K562 (cell line): ENCODE measurements around the gene MYO3B. TPM values are rescaled to one million over a fixed set of nuclear protein-coding genes. Genes with fewer than 3 reads are reported as not detected.

ENCODE experiments used
- ELF2 ChIP-seq: fragments of 250-450 bp; sonication (Bioruptor Pico); IDR thresholded peaks from 2 replicates; pipeline ENCODE4 v1.5.0; 2021; ENCODE audit warnings: mild to moderate bottlenecking
- EZH2 ChIP-seq: IDR thresholded peaks from 2 replicates; pipeline ENCODE4 v1.6.1; 2012; ENCODE audit warnings: low read depth, mild to moderate bottlenecking, inconsistent platforms, low read length, borderline replicate concordance
- GATAD2A ChIP-seq: fragments of 450-650 bp; IDR thresholded peaks from 2 replicates; pipeline ENCODE4 v1.6.1; 2017
- GTF2B ChIP-seq: IDR thresholded peaks from 2 replicates; pipeline ENCODE4 v1.6.1; 2011; ENCODE audit not compliant: insufficient read length; ENCODE audit errors: extremely low read depth
- KDM4B ChIP-seq, 2 experiments: fragments of 450-650 bp in 1 of 2; sonication (generic) in 1 of 2; IDR thresholded peaks; 2 replicates each; pipeline ENCODE4 v1.6.1; 2016 to 2017; ENCODE audit warnings: borderline replicate concordance in 2 of 2, antibody characterized with exemption in 1 of 2, low read depth in 1 of 2, mild to moderate bottlenecking in 1 of 2
- MCM7 ChIP-seq, 2 experiments: fragments of 450-650 bp; IDR thresholded peaks; 2 replicates each; pipeline ENCODE4 v1.6.1; 2016 to 2018
- MYBL2 ChIP-seq, 2 experiments: fragments of 450-650 bp in 1 of 2; sonication (generic) in 1 of 2; formaldehyde crosslinking in 1 of 2; IDR thresholded peaks; 2 replicates each; pipeline versions ENCODE4 v1.6.1 to v1.8.1; 2017 to 2022; ENCODE audit warnings: borderline replicate concordance in 1 of 2, inconsistent platforms in 1 of 2, low read depth in 1 of 2, mild to moderate bottlenecking in 1 of 2, missing genetic modification reagents in 1 of 2, moderate library complexity in 1 of 2
- MYNN ChIP-seq, 2 experiments: sonication (generic); formaldehyde crosslinking in 1 of 2; IDR thresholded peaks; 2 replicates each; pipeline versions ENCODE4 v1.5.0 to v1.6.1; 2016 to 2020; ENCODE audit warnings: antibody characterized with exemption in 1 of 2, missing genetic modification reagents in 1 of 2
- NFRKB ChIP-seq: fragments of 450-650 bp; IDR thresholded peaks from 2 replicates; pipeline ENCODE4 v1.6.1; 2016; ENCODE audit warnings: low read depth
- POLR2A ChIP-seq: fragments of 450-650 bp; conservative IDR thresholded peaks from 2 replicates; pipeline ENCODE4 v1.6.1; 2016
- POLR3G ChIP-seq: IDR thresholded peaks from 2 replicates; pipeline ENCODE4 v1.6.1; 2011; ENCODE audit not compliant: insufficient read length, insufficient replicate concordance; ENCODE audit errors: extremely low read depth
- RNF2 ChIP-seq: sonication (generic); IDR thresholded peaks from 2 replicates; pipeline ENCODE4 v1.6.1; 2016
- SOX6 ChIP-seq: fragments of 450-650 bp; IDR thresholded peaks from 2 replicates; pipeline ENCODE4 v1.6.1; 2014; ENCODE audit warnings: mild to moderate bottlenecking
- TCF7L2 ChIP-seq: fragments of 150-350 bp; IDR thresholded peaks from 2 replicates; pipeline ENCODE4 v1.6.1; 2016; ENCODE audit warnings: low read depth, mild to moderate bottlenecking, low read length, moderate library complexity
- TRIM25 ChIP-seq: fragments of 450-650 bp; IDR thresholded peaks from 2 replicates; pipeline ENCODE4 v1.7.0; 2016; ENCODE audit warnings: borderline replicate concordance
- ZNF311 ChIP-seq: fragments of 250-450 bp; sonication (Bioruptor Pico); IDR thresholded peaks from 2 replicates; pipeline ENCODE4 v1.4.0; 2020; ENCODE audit warnings: mild to moderate bottlenecking, moderate library complexity
- ZNF551 ChIP-seq: fragments of 250-450 bp; sonication (Bioruptor Pico); IDR thresholded peaks from 2 replicates; pipeline ENCODE4 v1.5.0; 2021; ENCODE audit warnings: mild to moderate bottlenecking, moderate library complexity
- ZNF583 ChIP-seq: fragments of 250-450 bp; sonication (Bioruptor Pico); IDR thresholded peaks from 2 replicates; pipeline ENCODE4 v1.4.0; 2020
- ZNF644 ChIP-seq: fragments of 200-800 bp; sonication (Bioruptor generic); IDR thresholded peaks from 2 replicates; pipeline ENCODE4 v1.6.1; 2016; ENCODE audit warnings: low read depth, missing genetic modification characterization, missing compliant biosample characterization
- polyA plus RNA-seq, 8 experiments: library from polyadenylated mRNA; depleted of rRNA in 4 of 8; stranded (reverse) in 5 of 8; unstranded in 3 of 8; fragments of >200 nt; fragmentation: Nextera tagmentation in 2 of 8; fragmentation: Illumina TruSeq in 1 of 8; extraction: Ambion mirVana in 2 of 8; extraction: Trizol in 1 of 8; gene quantifications; 2 replicates each; pipeline versions ENCODE4 v1.2.1 to v1.2.3, GENCODE V29; 2011 to 2014; ENCODE audit warnings: inconsistent platforms in 1 of 8, missing spikeins in 1 of 8
- total RNA-seq, 7 experiments: library from RNA; depleted of rRNA in 6 of 7; stranded (reverse); fragments of >200 nt in 6 of 7; fragmentation: Illumina TruSeq in 2 of 7; extraction: Trizol in 2 of 7; gene quantifications; 2 replicates each; pipeline versions ENCODE4 v1.2.1 to v1.2.3, GENCODE V29; 2011 to 2021; ENCODE audit warnings: low replicate concordance in 1 of 7
- TF ChIP-seq, protein P1 (sequence below), 2 experiments: fragments of 250-450 bp in 1 of 2; fragments of 450-650 bp in 1 of 2; sonication (Bioruptor Pico) in 1 of 2; IDR thresholded peaks; 2 replicates each; pipeline versions ENCODE4 v1.6.1 to v1.8.0; 2016 to 2021; ENCODE audit warnings: mild to moderate bottlenecking in 2 of 2, moderate library complexity in 2 of 2, missing compliant biosample characterization in 1 of 2, missing genetic modification characterization in 1 of 2
- TF ChIP-seq, protein P2 (sequence below): fragments of 450-650 bp; conservative IDR thresholded peaks from 2 replicates; pipeline ENCODE4 v1.6.1; 2016; ENCODE audit warnings: missing genetic modification characterization, low read depth, mild to moderate bottlenecking, control low read depth, missing compliant biosample characterization
- TF ChIP-seq, protein P3 (sequence below), 2 experiments: IDR thresholded peaks; 2 replicates each; pipeline ENCODE4 v1.6.1; 2012; ENCODE audit warnings: improper control_type of control experiment in 2 of 2, low read depth in 2 of 2, low read length in 2 of 2, borderline replicate concordance in 1 of 2

The MYO3B gene
- total and polyA plus RNA-seq, 9 of the 15 experiments (the other 6 are each of a cell fraction or from before 2014, with no cell fraction given), result 2.7 to 6.5 (median 3.6) TPM

- TF ChIP-seq GTF2B, result no peak
- TF ChIP-seq ZNF583, result no peak
- TF ChIP-seq TRIM25, result no peak
- no peak for TF ChIP-seq POLR2A
- no peak for TF ChIP-seq ZNF551 (CRISPR knock-in tag)
- no peak for TF ChIP-seq ZNF644 (tag)
- TF ChIP-seq, protein P1, sequence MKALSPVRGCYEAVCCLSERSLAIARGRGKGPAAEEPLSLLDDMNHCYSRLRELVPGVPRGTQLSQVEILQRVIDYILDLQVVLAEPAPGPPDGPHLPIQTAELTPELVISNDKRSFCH (CRISPR knock-in tag; IDR thresholded peaks at IDR 0.05), result no peak
- TF ChIP-seq, protein P1 (tag; IDR thresholded peaks at IDR 0.05), result 0 out of 2 replicates have a peak, but pooled peaks have one; percentile 9
- TF ChIP-seq ELF2 (CRISPR knock-in tag), result peak; percentile 69; the same call in 1 of the 2 replicates
- no peak for TF ChIP-seq KDM4B (IDR thresholded peaks at IDR 0.05; ENCODE audit: borderline replicate concordance in 2 of 2, low read depth in 1 of 2)
- no peak for TF ChIP-seq POLR3G
- TF ChIP-seq SOX6, result peak; percentile 14; the same call in 1 of the 2 replicates
- TF ChIP-seq, protein P2, sequence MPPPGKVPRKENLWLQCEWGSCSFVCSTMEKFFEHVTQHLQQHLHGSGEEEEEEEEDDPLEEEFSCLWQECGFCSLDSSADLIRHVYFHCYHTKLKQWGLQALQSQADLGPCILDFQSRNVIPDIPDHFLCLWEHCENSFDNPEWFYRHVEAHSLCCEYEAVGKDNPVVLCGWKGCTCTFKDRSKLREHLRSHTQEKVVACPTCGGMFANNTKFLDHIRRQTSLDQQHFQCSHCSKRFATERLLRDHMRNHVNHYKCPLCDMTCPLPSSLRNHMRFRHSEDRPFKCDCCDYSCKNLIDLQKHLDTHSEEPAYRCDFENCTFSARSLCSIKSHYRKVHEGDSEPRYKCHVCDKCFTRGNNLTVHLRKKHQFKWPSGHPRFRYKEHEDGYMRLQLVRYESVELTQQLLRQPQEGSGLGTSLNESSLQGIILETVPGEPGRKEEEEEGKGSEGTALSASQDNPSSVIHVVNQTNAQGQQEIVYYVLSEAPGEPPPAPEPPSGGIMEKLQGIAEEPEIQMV (tag), result no peak
- TF ChIP-seq RNF2, result no peak
- TF ChIP-seq, protein P3, sequence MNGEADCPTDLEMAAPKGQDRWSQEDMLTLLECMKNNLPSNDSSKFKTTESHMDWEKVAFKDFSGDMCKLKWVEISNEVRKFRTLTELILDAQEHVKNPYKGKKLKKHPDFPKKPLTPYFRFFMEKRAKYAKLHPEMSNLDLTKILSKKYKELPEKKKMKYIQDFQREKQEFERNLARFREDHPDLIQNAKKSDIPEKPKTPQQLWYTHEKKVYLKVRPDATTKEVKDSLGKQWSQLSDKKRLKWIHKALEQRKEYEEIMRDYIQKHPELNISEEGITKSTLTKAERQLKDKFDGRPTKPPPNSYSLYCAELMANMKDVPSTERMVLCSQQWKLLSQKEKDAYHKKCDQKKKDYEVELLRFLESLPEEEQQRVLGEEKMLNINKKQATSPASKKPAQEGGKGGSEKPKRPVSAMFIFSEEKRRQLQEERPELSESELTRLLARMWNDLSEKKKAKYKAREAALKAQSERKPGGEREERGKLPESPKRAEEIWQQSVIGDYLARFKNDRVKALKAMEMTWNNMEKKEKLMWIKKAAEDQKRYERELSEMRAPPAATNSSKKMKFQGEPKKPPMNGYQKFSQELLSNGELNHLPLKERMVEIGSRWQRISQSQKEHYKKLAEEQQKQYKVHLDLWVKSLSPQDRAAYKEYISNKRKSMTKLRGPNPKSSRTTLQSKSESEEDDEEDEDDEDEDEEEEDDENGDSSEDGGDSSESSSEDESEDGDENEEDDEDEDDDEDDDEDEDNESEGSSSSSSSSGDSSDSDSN (IDR thresholded peaks at IDR 0.05; ENCODE audit: borderline replicate concordance in 1 of 2, low read depth in 2 of 2, low read length in 2 of 2), result no peak
- TF ChIP-seq MYNN (IDR thresholded peaks at IDR 0.05), result no peak
- no peak for TF ChIP-seq MYNN (CRISPR knock-in tag; IDR thresholded peaks at IDR 0.05)
- no peak for TF ChIP-seq MYBL2 (IDR thresholded peaks at IDR 0.05; ENCODE audit: low read depth)
- no peak for TF ChIP-seq MYBL2 (CRISPR knock-in tag; IDR thresholded peaks at IDR 0.05; ENCODE audit: borderline replicate concordance)
- TF ChIP-seq ZNF311 (CRISPR knock-in tag), result 0 out of 2 replicates have a peak, but pooled peaks have one; percentile 10
- no peak for TF ChIP-seq NFRKB
- TF ChIP-seq EZH2, result no peak
- TF ChIP-seq GATAD2A, result peak; percentile 32; the same call in 1 of the 2 replicates
- TF ChIP-seq MCM7 (IDR thresholded peaks at IDR 0.05), result no peak
- no peak for TF ChIP-seq TCF7L2
These were observed 59.7 kb downstream of the MYO3B start (continued) for GRCh38 chr2:170237572-170238120.
